AG04450 (cell line): ENCODE measurements around the gene ZNF385A. TPM values are rescaled to one million over a fixed set of nuclear protein-coding genes. Genes with fewer than 3 reads are reported as not detected.

Experiments
- CTCF ChIA-PET: fragments of 300-600, 350-600 bp; formaldehyde crosslinking; extraction: SDS; loops from one replicate; lab custom pipeline; 2022; ENCODE audit warnings: antibody characterized with exemption, inconsistent platforms; lab: Charles Lee
- POLR2A ChIA-PET: fragments of 350-600 bp; formaldehyde crosslinking; extraction: SDS; loops from one replicate; lab custom pipeline; 2021; ENCODE audit warnings: antibody characterized with exemption, inconsistent platforms; lab: Yijun Ruan, JAX
- DNase-seq: peaks from one replicate; pipeline ENCODE4 v3.0.0-alpha.2; 2011; ENCODE audit warnings: low read depth, low spot score
- H3K27ac ChIP-seq: one replicate; pipeline ENCODE4 v1.5.1; 2012; ENCODE audit warnings: low read depth, low read length, control low read depth
- H3K27me3 ChIP-seq: one replicate; pipeline ENCODE4 v1.6.0; 2012; ENCODE audit warnings: low read length; ENCODE audit not compliant: control insufficient read depth, insufficient read depth
- H3K4me3 ChIP-seq: 2 replicates; pipeline ENCODE4 v1.5.1; 2011; ENCODE audit warnings: mild to moderate bottlenecking, low read depth, low read length, control low read depth
- H3K9me3 ChIP-seq: 2 replicates; pipeline ENCODE4 v1.5.1; 2012; ENCODE audit warnings: low read length; ENCODE audit not compliant: control insufficient read depth, insufficient read depth
- CTCF ChIP-seq: IDR thresholded peaks from 2 replicates; pipeline ENCODE4 v1.5.1; 2011; ENCODE audit warnings: low read depth, low read length, control low read depth, inconsistent platforms
- polyA plus RNA-seq: library from polyadenylated mRNA; depleted of rRNA; stranded (reverse); fragments of >200 nt; gene quantifications from 2 replicates; pipeline ENCODE4 v1.2.3, GENCODE V29; 2011; rRNA removed
- small RNA-seq: library from RNA; depleted of rRNA; stranded (forward); fragments of <200 nt; gene quantifications from one replicate; pipeline ENCODE3, GENCODE V24; 2012; ENCODE audit warnings: low read depth; ENCODE audit not compliant: insufficient read length

Gene ZNF385A
- polyA plus RNA-seq, 1 experiment, result 1.5 TPM

- no peak for DNase-seq
- no peak for TF ChIP-seq CTCF
- Histone ChIP-seq H3K27ac (no peak overlapping the region), H3K4me3 (no peak overlapping the region), H3K27me3 (no peaks in the 10 kb centered on the region), H3K9me3 (no peaks in the 10 kb centered on the region; the same call in 1 of the 2 replicates)
- CTCF ChIA-PET, result interaction anchor here (1.0 to 1.6 kb wide), 3 partner anchors 14 to 70 kb away, joined by 3 to 5 read pairs (median 3); no protein-coding TSS in a partner anchor
- POLR2A ChIA-PET, result interaction anchor here (0.7 kb wide), 1 partner anchor 45 kb away, joined by 3 read pairs; no protein-coding TSS in a partner anchor
Measured at GRCh38 chr12:54321363-54321762, 63.2 kb downstream of the ZNF385A start.

Small RNA genes lying within 50 kb of the gene (small RNA-seq; reads per million reads assigned to genes)
- 11,769 reads per million, percentile 99 among the genes with 10 or more reads in this experiment for gene MIR148B
- gene RN7SL744P, result not detected

Other genes starting within 250 kb of the ZNF385A start
- gene SMUG1, start 195.7 kb downstream of the ZNF385A start, polyA plus RNA-seq, result 26.9 and 31.5 TPM in 2 replicates
- gene CBX5, start 104.6 kb downstream of the ZNF385A start, polyA plus RNA-seq, result 49.0 and 62.3 TPM in 2 replicates
- 741 and 845 TPM in 2 replicates for gene HNRNPA1, start 104.0 kb downstream of the ZNF385A start, polyA plus RNA-seq
- 0.25 and 0.37 TPM in 2 replicates for gene NFE2, start 83.7 kb downstream of the ZNF385A start, polyA plus RNA-seq
- 355 and 404 TPM in 2 replicates for gene COPZ1, start 59.6 kb downstream of the ZNF385A start, polyA plus RNA-seq
- not detected in 2 replicates for gene GPR84, start 20.2 kb downstream of the ZNF385A start, polyA plus RNA-seq
- gene ITGA5, start 34.5 kb upstream of the ZNF385A start, polyA plus RNA-seq, result 160 and 185 TPM in 2 replicates
- gene GTSF1, start 88.9 kb upstream of the ZNF385A start, polyA plus RNA-seq, result not detected in 2 replicates
- gene NCKAP1L, start 113.0 kb upstream of the ZNF385A start, polyA plus RNA-seq, result not detected in 2 replicates
- gene PDE1B, start 164.9 kb upstream of the ZNF385A start, polyA plus RNA-seq, result not detected in 2 replicates
- not detected in 2 replicates for gene PPP1R1A, start 203.9 kb upstream of the ZNF385A start, polyA plus RNA-seq